Ascending aorta (tissue), 2 donors: ENCODE data around the gene ZNF550. TPM values are rescaled to one million over a fixed set of nuclear protein-coding genes. Genes with fewer than 3 reads are reported as not detected.

Experiments used
- DNase-seq, 2 donors: peaks; one replicate each; pipeline ENCODE4 v3.0.0-alpha.2; 2019; ENCODE audit warnings: low spot score in 2 of 2
- H3K27ac ChIP-seq, 2 donors: fragments of 200-600 bp; sonication (generic); one replicate each; pipeline ENCODE4 v1.5.1; 2016 to 2017; ENCODE audit warnings: mild to moderate bottlenecking in 1 of 2
- H3K27me3 ChIP-seq: fragments of 200-600 bp; sonication (generic); one replicate; pipeline ENCODE4 v1.5.1; 2017
- H3K36me3 ChIP-seq, 2 donors: fragments of 200-600 bp; sonication (generic); one replicate each; pipeline ENCODE4 v1.5.1; 2016
- H3K4me1 ChIP-seq, 2 donors: fragments of 200-600 bp; sonication (generic); one replicate each; pipeline ENCODE4 v1.5.1; 2016 to 2017; ENCODE audit warnings: mild to moderate bottlenecking in 1 of 2
- H3K4me3 ChIP-seq, 2 donors: fragments of 200-600 bp; sonication (generic); one replicate each; pipeline ENCODE4 v1.5.1; 2016 to 2017; ENCODE audit warnings: mild to moderate bottlenecking in 1 of 2
- H3K9me3 ChIP-seq, 2 donors: fragments of 200-600 bp; sonication (generic); one replicate each; pipeline ENCODE4 v1.5.1; 2016
- intact Hi-C: fragments of 100-400 bp; cut with DNase I; formaldehyde crosslinking; loops from one replicate; pipeline ENCODE4 v1.15.1; 2023
- total RNA-seq: library from RNA; depleted of rRNA; stranded (reverse); fragments of >200 nt; gene quantifications from one replicate; pipeline ENCODE4 v1.1.0, GENCODE V29; 2016
- TF ChIP-seq, protein P1 (sequence below), 3 experiments: fragments of 200-600 bp in 2 of 3; fragments of 450-650 bp in 1 of 3; sonication (generic) in 2 of 3; IDR thresholded peaks; one replicate each; pipeline ENCODE4 v1.5.1; 2016 to 2019; ENCODE audit warnings: antibody characterized with exemption in 3 of 3, mild to moderate bottlenecking in 1 of 3, moderate library complexity in 1 of 3

The ZNF550 gene
- total RNA-seq, 1 donor from 2014 or later = 22.7 TPM

DNA sequence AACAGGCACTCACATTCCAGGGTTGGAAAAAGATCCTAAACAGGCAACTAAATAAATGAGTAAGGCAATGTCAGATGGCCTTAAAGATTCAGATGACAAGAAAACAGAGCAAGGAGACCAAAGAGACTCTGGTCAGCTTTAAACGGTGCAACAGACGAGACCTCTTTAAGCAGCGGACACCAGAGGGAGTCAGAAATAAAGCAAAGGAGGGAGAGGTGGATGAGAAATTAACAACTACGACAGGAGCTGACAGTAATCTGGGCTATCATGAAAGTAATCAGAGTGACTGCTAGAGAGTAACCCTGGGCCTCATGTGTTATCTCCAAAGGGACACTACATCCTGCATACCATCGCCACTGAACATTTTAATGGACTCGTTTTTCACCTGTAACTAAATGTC lies 1.1 kb downstream of the ZNF550 start:
- TF ChIP-seq, protein P1, sequence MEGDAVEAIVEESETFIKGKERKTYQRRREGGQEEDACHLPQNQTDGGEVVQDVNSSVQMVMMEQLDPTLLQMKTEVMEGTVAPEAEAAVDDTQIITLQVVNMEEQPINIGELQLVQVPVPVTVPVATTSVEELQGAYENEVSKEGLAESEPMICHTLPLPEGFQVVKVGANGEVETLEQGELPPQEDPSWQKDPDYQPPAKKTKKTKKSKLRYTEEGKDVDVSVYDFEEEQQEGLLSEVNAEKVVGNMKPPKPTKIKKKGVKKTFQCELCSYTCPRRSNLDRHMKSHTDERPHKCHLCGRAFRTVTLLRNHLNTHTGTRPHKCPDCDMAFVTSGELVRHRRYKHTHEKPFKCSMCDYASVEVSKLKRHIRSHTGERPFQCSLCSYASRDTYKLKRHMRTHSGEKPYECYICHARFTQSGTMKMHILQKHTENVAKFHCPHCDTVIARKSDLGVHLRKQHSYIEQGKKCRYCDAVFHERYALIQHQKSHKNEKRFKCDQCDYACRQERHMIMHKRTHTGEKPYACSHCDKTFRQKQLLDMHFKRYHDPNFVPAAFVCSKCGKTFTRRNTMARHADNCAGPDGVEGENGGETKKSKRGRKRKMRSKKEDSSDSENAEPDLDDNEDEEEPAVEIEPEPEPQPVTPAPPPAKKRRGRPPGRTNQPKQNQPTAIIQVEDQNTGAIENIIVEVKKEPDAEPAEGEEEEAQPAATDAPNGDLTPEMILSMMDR (IDR thresholded peaks at IDR 0.05) = no peak
- DNase-seq = no peak
- H3K27me3 ChIP-seq = no peaks in the 10 kb centered on the region
- H3K36me3 ChIP-seq = peaks cover 22 to 35% of the 10 kb centered on the region in 2 donors
- peak overlapping the region; percentile 84 to 99 for H3K4me3 ChIP-seq
- H3K9me3 ChIP-seq = peaks cover 18 to 61% of the 10 kb centered on the region in 2 donors
- no peak overlapping the region for H3K27ac ChIP-seq
- H3K4me1 ChIP-seq = peaks cover 0 to 8% of the 10 kb centered on the region in 2 donors
- intact Hi-C loops = no loop called here

DNA sequence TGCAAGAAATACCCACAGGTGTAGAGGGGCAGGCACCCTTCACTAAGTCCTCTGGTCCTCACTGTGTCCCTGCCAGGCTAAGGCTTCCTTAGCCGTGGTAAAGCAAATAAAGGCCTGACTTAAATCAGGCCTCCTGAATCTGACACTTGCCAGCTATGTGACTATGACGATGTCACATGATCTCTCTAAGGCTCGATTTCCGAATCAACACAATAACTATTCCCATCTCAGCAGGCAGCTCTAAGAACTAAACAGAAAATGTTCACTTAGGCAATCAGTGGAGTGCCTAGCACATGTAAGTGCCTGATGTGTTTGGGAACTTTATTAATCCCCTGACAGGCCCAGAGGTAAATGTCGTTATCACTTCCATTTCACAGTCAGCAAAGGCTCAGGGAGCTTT lies 2.0 kb downstream of the ZNF550 start:
- DNase-seq = no peak
- intact Hi-C loops = no loop called here

DNA sequence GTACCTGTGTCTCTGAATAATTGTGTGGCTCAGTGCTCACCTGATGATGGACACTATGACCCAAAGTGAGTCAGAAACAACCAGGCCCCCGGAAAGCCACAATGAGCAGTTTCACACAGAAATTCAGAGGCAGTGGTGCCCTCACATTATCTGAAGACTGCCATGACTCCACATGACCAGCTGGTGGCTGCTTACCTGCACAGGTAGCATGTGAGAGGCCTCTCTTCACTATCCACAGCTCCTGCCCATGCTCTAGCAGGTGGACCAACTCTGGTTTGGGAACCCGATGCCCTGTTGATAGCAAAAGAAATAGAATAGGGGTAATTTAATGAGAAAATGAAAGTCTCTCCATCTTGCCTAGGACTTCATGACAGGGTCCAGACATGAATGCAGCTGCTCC lies 7.2 kb downstream of the ZNF550 start:
- Histone ChIP-seq H3K36me3 (peaks cover 80 to 96% of the 10 kb centered on the region in 2 donors), H3K9me3 (peaks cover 65 to 97% of the 10 kb centered on the region in 2 donors)
- intact Hi-C loops = no loop called here

More for the DNA sequence above, 2.0 kb downstream of the ZNF550 start:
- Histone ChIP-seq H3K36me3 (peaks cover 29 to 44% of the 10 kb centered on the region in 2 donors), H3K27me3 (no peaks in the 10 kb centered on the region), H3K4me3 (peak overlapping the region in 1 of 2 donors; percentile 18), H3K4me1 (peaks cover 0 to 8% of the 10 kb centered on the region in 2 donors), H3K9me3 (peaks cover 20 to 61% of the 10 kb centered on the region in 2 donors), H3K27ac (no peak overlapping the region)
- TF ChIP-seq, protein P1 (IDR thresholded peaks at IDR 0.05) = no peak

DNA sequence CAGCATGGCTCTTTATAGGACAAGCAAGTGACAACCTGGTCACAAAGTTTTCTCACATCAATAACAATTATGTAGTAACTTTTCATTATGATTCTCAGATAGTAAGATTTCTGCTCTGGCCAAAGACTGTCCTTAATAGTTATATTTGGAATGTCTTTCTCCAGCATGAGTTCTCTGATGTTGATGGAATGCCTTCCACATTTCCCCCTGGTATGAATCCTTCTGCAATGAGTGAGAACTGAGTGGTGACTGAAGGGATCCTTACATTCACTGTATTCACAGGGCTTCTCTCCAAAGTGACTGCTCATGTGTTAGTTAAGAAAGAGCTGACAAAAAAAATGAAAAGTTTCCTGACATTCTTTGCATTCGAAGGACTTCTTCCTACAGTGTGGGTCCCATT lies 13.2 kb downstream of the ZNF550 start:
- peaks cover 98 to 100% of the 10 kb centered on the region in 2 donors for H3K36me3 ChIP-seq
- TF ChIP-seq, protein P1 (IDR thresholded peaks at IDR 0.05) = no peak
- no peak overlapping the region for H3K4me3 ChIP-seq
- H3K27me3 ChIP-seq = no peaks in the 10 kb centered on the region
- H3K27ac ChIP-seq = no peak overlapping the region
- no peak for DNase-seq
- peaks cover 89 to 100% of the 10 kb centered on the region in 2 donors for H3K9me3 ChIP-seq
- intact Hi-C loops = no loop called here
- H3K4me1 ChIP-seq = no peaks in the 10 kb centered on the region

More for the DNA sequence above, 7.2 kb downstream of the ZNF550 start:
- Histone ChIP-seq H3K4me1 (no peaks in the 10 kb centered on the region), H3K27me3 (no peaks in the 10 kb centered on the region), H3K4me3 (no peak overlapping the region), H3K27ac (no peak overlapping the region)
- no peak for DNase-seq
- TF ChIP-seq, protein P1 (IDR thresholded peaks at IDR 0.05) = no peak

DNA sequence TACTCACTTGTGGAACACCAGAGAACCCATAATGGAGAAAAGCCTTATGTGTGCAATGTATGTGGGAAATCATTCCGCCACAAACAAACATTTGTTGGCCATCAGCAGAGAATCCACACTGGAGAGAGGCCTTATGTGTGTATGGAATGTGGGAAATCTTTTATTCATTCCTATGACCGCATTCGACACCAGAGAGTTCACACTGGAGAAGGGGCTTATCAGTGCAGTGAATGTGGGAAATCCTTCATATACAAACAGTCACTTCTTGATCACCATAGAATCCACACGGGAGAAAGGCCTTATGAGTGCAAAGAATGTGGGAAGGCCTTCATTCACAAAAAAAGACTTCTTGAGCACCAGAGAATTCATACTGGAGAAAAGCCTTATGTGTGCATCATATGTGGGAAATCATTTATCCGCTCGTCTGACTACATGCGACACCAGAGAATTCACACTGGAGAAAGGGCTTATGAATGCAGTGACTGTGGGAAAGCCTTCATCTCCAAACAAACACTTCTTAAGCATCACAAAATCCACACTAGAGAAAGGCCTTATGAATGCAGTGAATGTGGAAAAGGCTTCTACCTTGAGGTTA lies 21.6 kb downstream of the ZNF550 start:
- Histone ChIP-seq H3K27me3 (no peaks in the 10 kb centered on the region), H3K27ac (no peak overlapping the region), H3K36me3 (peaks cover 85 to 100% of the 10 kb centered on the region in 2 donors), H3K9me3 (peaks cover 98 to 100% of the 10 kb centered on the region in 2 donors), H3K4me1 (no peaks in the 10 kb centered on the region), H3K4me3 (peak overlapping the region in 1 of 2 donors; percentile 4)
- TF ChIP-seq, protein P1 (IDR thresholded peaks at IDR 0.05) = no peak
- intact Hi-C loops = no loop called here
- no peak for DNase-seq
